ENCODE results near the gene GNAZ.
"Not testable (repeated sequence)": the region's sequence is repeated elsewhere in the genome, so short reads cannot be mapped to it uniquely, and the experiment has no call there.

The GNAZ gene

GRCh38 chr22:23044570-23044969, 25.7 kb upstream of the GNAZ start:
- DNase-seq (ENCODE audit: low read depth in 2 of 2): no peak

GRCh38 chr22:23045461-23045860, 24.9 kb upstream of the GNAZ start:
- no peak for DNase-seq (ENCODE audit: low read depth in 2 of 2)

GRCh38 chr22:23047265-23047664, 23.1 kb upstream of the GNAZ start:
- no peak for DNase-seq (ENCODE audit: low read depth in 2 of 2)

GRCh38 chr22:23047742-23048141, 22.6 kb upstream of the GNAZ start:
- DNase-seq (ENCODE audit: low read depth in 2 of 2): no peak

GRCh38 chr22:23050546-23050945, 19.8 kb upstream of the GNAZ start:
- not testable (repeated sequence) for DNase-seq (ENCODE audit: low read depth in 2 of 2)

GRCh38 chr22:23053051-23053707, 17.1 kb upstream of the GNAZ start:
- DNase-seq (ENCODE audit: low read depth in 2 of 2): no peak

- DNase-seq (ENCODE audit: low read depth in 2 of 2): no peak
Observed at GRCh38 chr22:23053912-23054530, 16.3 kb upstream of the GNAZ start.

- DNase-seq (ENCODE audit: low read depth in 2 of 2): no peak
Observed at GRCh38 chr22:23054531-23055257, 15.6 kb upstream of the GNAZ start.

- no peak for DNase-seq (ENCODE audit: low read depth in 2 of 2)
Observed at GRCh38 chr22:23055449-23056179, 14.7 kb upstream of the GNAZ start.

GRCh38 chr22:23057331-23057730, 13.0 kb upstream of the GNAZ start:
- DNase-seq (ENCODE audit: low read depth in 2 of 2): no peak

- DNase-seq (ENCODE audit: low read depth in 2 of 2): no peak
Observed at GRCh38 chr22:23058063-23058462, 12.3 kb upstream of the GNAZ start.

GRCh38 chr22:23058481-23059283, 11.6 kb upstream of the GNAZ start:
- DNase-seq (ENCODE audit: low read depth in 2 of 2): no peak

GRCh38 chr22:23059284-23059948, 10.9 kb upstream of the GNAZ start:
- no peak for DNase-seq (ENCODE audit: low read depth in 2 of 2)

GRCh38 chr22:23060612-23061400, 9.5 kb upstream of the GNAZ start:
- no peak for DNase-seq (ENCODE audit: low read depth in 2 of 2)

- DNase-seq (ENCODE audit: low read depth in 2 of 2): no peak
Observed at GRCh38 chr22:23061471-23062280, 8.6 kb upstream of the GNAZ start.

- DNase-seq (ENCODE audit: low read depth in 2 of 2): no peak
Observed at GRCh38 chr22:23062616-23063538, 7.4 kb upstream of the GNAZ start.

- DNase-seq (ENCODE audit: low read depth in 2 of 2): no peak
Observed at GRCh38 chr22:23063539-23064380, 6.6 kb upstream of the GNAZ start.

Measured in activated CD4-positive, alpha-beta T cell treated with anti-CD3 and anti-CD28 coated beads for 24 hours (primary cell).